Right lobe of liver (tissue), 6 donors: ENCODE measurements around the gene GOLIM4. TPM values are rescaled to one million over a fixed set of nuclear protein-coding genes. Genes with fewer than 3 reads are reported as not detected.

Source experiments
- ATAC-seq, 4 donors: fragments of 200-7000 bp; cut with Tn5 transposase; one replicate each; pipeline ENCODE4 v1.9.1; 2020; ENCODE audit warnings: mild to moderate bottlenecking in 4 of 4, moderate library complexity in 4 of 4
- DNase-seq, 3 donors: peaks; one replicate each; pipeline ENCODE4 v3.0.0-alpha.2; 2020
- H3K27ac ChIP-seq, 3 donors: fragments of 200-600 bp; one replicate each; pipeline ENCODE4 v1.8.0; 2022
- H3K27me3 ChIP-seq, 2 donors: fragments of 200-600 bp; one replicate each; pipeline ENCODE4 v1.8.0; 2022
- H3K36me3 ChIP-seq, 4 donors: fragments of 200-600 bp; sonication (generic) in 1 of 4; one replicate each; pipeline versions ENCODE4 v1.5.1 to v1.8.0; 2017 to 2022; ENCODE audit warnings: control low read depth in 1 of 4
- H3K4me1 ChIP-seq, 4 donors: fragments of 200-600 bp; sonication (generic) in 1 of 4; one replicate each; pipeline versions ENCODE4 v1.5.1 to v1.8.0; 2017 to 2022; ENCODE audit warnings: control low read depth in 1 of 4
- H3K4me3 ChIP-seq, 3 donors: fragments of 200-600 bp; one replicate each; pipeline ENCODE4 v1.8.0; 2022
- H3K9me3 ChIP-seq, 4 donors: fragments of 200-600 bp; sonication (generic) in 1 of 4; one replicate each; pipeline versions ENCODE4 v1.5.1 to v1.8.0; 2017 to 2022; ENCODE audit warnings: control low read depth in 1 of 4
- POLR2A ChIP-seq: fragments of 450-650 bp; IDR thresholded peaks from one replicate; pipeline ENCODE4 v1.6.1; 2017; ENCODE audit warnings: antibody characterized with exemption, mild to moderate bottlenecking
- WGBS: methylation state at CpG from one replicate; pipeline ENCODE4 v1.1.6; 2018; ENCODE audit warnings: low coverage, low lambda C conversion rate; ENCODE audit not compliant: insufficient coverage; ENCODE audit errors: missing lambda C conversion rate; 5-methylcytosine and 5-hydroxymethylcytosine counted together
- intact Hi-C, 2 donors: fragments of 100-400 bp; cut with DNase I; formaldehyde crosslinking; loops; one replicate each; pipeline versions ENCODE4 v1.11.2 to v1.14.1; 2022
- total RNA-seq, 6 experiments: library from RNA; depleted of rRNA in 2 of 6; stranded (reverse); fragments of >200 nt in 2 of 6; fragmentation: NEBNext Ultra II Directional in 3 of 6; extraction: Animal tissue kit (Norgen Biotek cat#: 25700) in 3 of 6; gene quantifications; one replicate each; pipeline versions ENCODE4 v1.1.0 to v1.2.4, GENCODE V29; 2016 to 2023
- TF ChIP-seq, protein P1 (sequence below), 4 donors: fragments of 200-600 bp in 3 of 4; fragments of 450-650 bp in 1 of 4; IDR thresholded peaks; one replicate each; pipeline versions ENCODE4 v1.5.1 to v1.8.0; 2016 to 2022; ENCODE audit warnings: antibody characterized with exemption in 4 of 4, mild to moderate bottlenecking in 2 of 4
- donor health status: DM: no; HTN: yes; CAD: no.
- donor health status: DM: no; HTN: no; CAD: no.
- donor health status: DM: no; HTN: no; CAD: no.
- donor health status: DM: no; HTN: yes; CAD: no.
- donor health status: DM: no; HTN: yes; CAD: no.

The GOLIM4 gene
- total RNA-seq, 6 experiments from 2014 or later = 33.3 to 44.9 (median 36.6) TPM

DNA sequence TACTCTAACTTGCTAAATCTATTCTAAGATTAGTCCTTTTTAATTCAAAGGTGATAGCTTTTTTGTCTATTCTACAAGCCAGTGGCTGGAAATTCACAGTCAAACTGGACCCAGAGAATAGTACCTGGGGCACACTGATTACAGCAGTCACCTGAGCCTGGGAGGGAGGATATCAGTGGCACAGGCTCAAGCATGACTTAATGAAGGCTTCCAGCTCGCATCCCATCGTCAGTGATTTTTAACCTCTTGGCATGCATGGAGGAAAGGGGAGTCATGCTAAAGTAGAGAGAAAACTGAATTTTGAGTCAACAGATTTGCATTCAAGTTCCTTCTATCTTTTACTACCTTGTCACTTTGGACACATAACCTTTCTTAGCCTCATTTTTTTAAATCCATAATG lies 24.8 kb downstream of the GOLIM4 start:
- TF ChIP-seq POLR2A = no peak
- TF ChIP-seq, protein P1, sequence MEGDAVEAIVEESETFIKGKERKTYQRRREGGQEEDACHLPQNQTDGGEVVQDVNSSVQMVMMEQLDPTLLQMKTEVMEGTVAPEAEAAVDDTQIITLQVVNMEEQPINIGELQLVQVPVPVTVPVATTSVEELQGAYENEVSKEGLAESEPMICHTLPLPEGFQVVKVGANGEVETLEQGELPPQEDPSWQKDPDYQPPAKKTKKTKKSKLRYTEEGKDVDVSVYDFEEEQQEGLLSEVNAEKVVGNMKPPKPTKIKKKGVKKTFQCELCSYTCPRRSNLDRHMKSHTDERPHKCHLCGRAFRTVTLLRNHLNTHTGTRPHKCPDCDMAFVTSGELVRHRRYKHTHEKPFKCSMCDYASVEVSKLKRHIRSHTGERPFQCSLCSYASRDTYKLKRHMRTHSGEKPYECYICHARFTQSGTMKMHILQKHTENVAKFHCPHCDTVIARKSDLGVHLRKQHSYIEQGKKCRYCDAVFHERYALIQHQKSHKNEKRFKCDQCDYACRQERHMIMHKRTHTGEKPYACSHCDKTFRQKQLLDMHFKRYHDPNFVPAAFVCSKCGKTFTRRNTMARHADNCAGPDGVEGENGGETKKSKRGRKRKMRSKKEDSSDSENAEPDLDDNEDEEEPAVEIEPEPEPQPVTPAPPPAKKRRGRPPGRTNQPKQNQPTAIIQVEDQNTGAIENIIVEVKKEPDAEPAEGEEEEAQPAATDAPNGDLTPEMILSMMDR (IDR thresholded peaks at IDR 0.05) = no peak
- DNase-seq (no peak), ATAC-seq (no peak)
- H3K36me3 ChIP-seq = no peaks in the 10 kb centered on the region
- H3K27me3 ChIP-seq = no peaks in the 10 kb centered on the region
- WGBS = 43% methylated on average over 2 of the region's 2 CpGs
- H3K4me1 ChIP-seq = peaks cover 0 to 20% (median 4%) of the 10 kb centered on the region in 4 donors
- H3K4me3 ChIP-seq = no peak overlapping the region
- H3K27ac ChIP-seq = no peak overlapping the region
- intact Hi-C loops = no loop called here
- no peaks in the 10 kb centered on the region for H3K9me3 ChIP-seq

DNA sequence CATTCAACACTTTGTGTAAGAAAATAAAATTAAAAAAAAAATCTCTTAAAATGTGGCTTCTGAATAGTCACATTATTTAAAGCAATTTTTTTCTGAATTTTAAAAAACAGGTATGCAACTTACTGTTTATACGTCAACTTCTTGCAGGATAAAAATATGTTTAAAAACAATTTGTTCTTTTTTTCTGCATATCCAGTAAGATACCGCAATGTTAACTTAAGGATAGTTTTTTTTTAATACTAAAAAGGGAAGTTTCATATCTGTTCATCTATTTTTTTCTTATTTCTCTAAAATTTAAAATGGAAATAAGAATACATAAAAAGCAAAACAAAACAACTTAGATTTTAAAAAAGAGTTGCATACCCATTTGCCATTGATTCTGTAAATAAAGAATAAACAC lies 27.4 kb downstream of the GOLIM4 start:
- H3K4me3 ChIP-seq = no peak overlapping the region
- H3K27me3 ChIP-seq = no peaks in the 10 kb centered on the region
- ATAC-seq = no peak
- H3K9me3 ChIP-seq = no peaks in the 10 kb centered on the region
- H3K36me3 ChIP-seq = no peaks in the 10 kb centered on the region
- no peak for DNase-seq
- WGBS = 71% methylated on average over 2 of the region's 2 CpGs
- no peak for TF ChIP-seq POLR2A
- TF ChIP-seq, protein P1 (IDR thresholded peaks at IDR 0.05) = no peak
- H3K4me1 ChIP-seq = peaks cover 0 to 37% (median 10%) of the 10 kb centered on the region in 4 donors
- intact Hi-C loops = no loop called here
- H3K27ac ChIP-seq = no peak overlapping the region

DNA sequence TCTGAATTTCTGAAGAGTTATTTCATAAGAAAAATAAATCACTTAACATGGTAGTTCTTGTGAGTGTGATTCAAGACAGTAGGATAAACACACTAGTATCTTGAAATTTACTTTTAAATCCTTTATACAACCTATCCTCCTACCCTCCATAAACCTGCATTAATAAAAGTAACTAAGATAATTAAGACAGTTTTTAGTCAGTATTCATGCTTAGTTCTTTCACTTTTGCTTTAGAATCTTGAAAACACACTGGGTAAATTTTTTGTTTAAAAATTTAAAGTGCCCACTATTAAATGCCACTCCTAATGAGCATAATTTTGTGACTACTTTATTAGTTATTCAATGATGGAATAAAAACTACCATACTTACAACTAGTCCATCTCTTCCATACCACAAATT lies 28.8 kb downstream of the GOLIM4 start:
- Histone ChIP-seq H3K4me1 (peaks cover 0 to 43% (median 10%) of the 10 kb centered on the region in 4 donors), H3K27me3 (no peaks in the 10 kb centered on the region), H3K36me3 (no peaks in the 10 kb centered on the region), H3K4me3 (no peak overlapping the region), H3K9me3 (no peaks in the 10 kb centered on the region), H3K27ac (no peak overlapping the region)
- TF ChIP-seq, protein P1 (IDR thresholded peaks at IDR 0.05) = no peak
- TF ChIP-seq POLR2A = no peak
- no peak for ATAC-seq
- no peak for DNase-seq
- intact Hi-C loops = no loop called here

DNA sequence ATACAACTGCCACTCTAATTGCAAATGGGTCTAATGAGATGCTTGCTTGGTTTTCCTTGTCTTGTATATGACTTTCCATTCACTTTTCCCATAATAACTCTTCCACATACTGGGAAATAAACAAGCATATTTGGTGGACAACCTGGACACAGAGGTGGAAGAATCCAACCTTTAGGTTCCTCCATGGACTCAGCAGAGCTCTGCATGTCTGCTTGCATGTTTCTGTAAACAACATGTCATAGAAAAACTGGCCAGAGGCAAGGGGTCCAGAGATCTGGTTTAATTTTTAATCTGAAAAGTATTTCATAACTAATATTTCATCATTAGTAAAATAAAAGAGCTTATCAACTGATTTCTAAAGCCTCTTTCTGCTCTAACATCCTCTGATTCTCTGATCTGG lies 30.2 kb downstream of the GOLIM4 start:
- ATAC-seq (peak; percentile 55 to 79 (median 68)), DNase-seq (no peak)
- TF ChIP-seq, protein P1 (IDR thresholded peaks at IDR 0.05) = no peak
- TF ChIP-seq POLR2A = no peak
- Histone ChIP-seq H3K9me3 (no peaks in the 10 kb centered on the region), H3K27ac (peak overlapping the region in 2 of 3 donors; percentile 9 to 16), H3K27me3 (no peaks in the 10 kb centered on the region), H3K36me3 (no peaks in the 10 kb centered on the region), H3K4me1 (peaks cover 0 to 51% (median 16%) of the 10 kb centered on the region in 4 donors), H3K4me3 (no peak overlapping the region)
- intact Hi-C loops = no loop called here

DNA sequence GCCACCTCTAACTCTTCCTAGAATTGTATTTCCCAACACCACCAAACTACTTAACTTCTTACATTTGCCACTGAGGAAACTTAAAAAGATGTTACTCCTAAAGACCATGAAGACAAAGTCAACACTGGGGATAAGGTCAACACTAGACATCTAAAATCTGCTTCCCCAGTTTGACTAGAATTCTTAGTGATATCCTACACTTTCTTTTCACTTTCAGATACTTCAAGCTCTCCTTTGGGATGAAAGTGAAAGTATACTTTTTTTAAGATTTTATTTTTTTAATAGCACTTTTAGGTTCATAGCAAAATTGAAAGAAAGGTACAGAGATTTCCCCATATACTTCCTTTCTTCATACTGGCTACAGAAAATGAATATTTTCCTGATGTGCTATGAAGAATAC lies 32.6 kb downstream of the GOLIM4 start:
- Histone ChIP-seq H3K27me3 (no peaks in the 10 kb centered on the region), H3K9me3 (peaks cover 0 to 2% (median 0%) of the 10 kb centered on the region in 4 donors), H3K4me3 (no peak overlapping the region), H3K36me3 (no peaks in the 10 kb centered on the region), H3K4me1 (peaks cover 0 to 56% (median 19%) of the 10 kb centered on the region in 4 donors), H3K27ac (no peak overlapping the region)
- TF ChIP-seq POLR2A = no peak
- TF ChIP-seq, protein P1 (IDR thresholded peaks at IDR 0.05) = no peak
- intact Hi-C loops = no loop called here
- DNase-seq = no peak
- ATAC-seq = no peak
